SU-DHL-6 (cell line): ENCODE results near the gene AKIRIN1.
"Not testable (repeated sequence)": the region's sequence is repeated elsewhere in the genome, so short reads cannot be mapped to it uniquely, and the experiment has no call there.

Source experiments
- H2AFZ ChIP-seq: fragments of 200-600 bp; sonication (generic); 2 replicates; pipeline ENCODE4 v1.6.1; 2014; ENCODE audit warnings: low read depth, mild to moderate bottlenecking, moderate library complexity, mixed read lengths, antibody characterized with exemption, low read length; ENCODE audit not compliant: severe bottlenecking
- H3F3A ChIP-seq: fragments of 200-600 bp; shearing (Covaris generic); 2 replicates; pipeline ENCODE4 v1.6.0; 2016; ENCODE audit warnings: antibody characterized with exemption, mild to moderate bottlenecking; ENCODE audit not compliant: insufficient read depth
- H3K27ac ChIP-seq: fragments of 200-600 bp; sonication (generic); 2 replicates; pipeline ENCODE4 v1.5.1; 2016; ENCODE audit warnings: low read depth, mild to moderate bottlenecking, low read length, moderate library complexity, mixed read lengths
- H3K27me3 ChIP-seq: fragments of 200-600 bp; sonication (generic), shearing (Covaris generic); 2 replicates; pipeline ENCODE4 v1.6.0; 2014; ENCODE audit warnings: mild to moderate bottlenecking, low read length
- H3K36me3 ChIP-seq: fragments of 200-600 bp; sonication (generic); 2 replicates; pipeline ENCODE4 v1.6.1; 2014; ENCODE audit warnings: mild to moderate bottlenecking, low read length, mixed read lengths
- H3K4me2 ChIP-seq: fragments of 300-600, 200-600 bp; shearing (Covaris generic), sonication (generic); 2 replicates; pipeline ENCODE4 v1.6.0; 2014; ENCODE audit warnings: low read length, low read depth, mild to moderate bottlenecking; ENCODE audit not compliant: poor library complexity, severe bottlenecking
- H3K4me3 ChIP-seq: fragments of 200-600 bp; sonication (generic); 2 replicates; pipeline ENCODE4 v1.5.1; 2014; ENCODE audit warnings: antibody characterized with exemption, low read length, mild to moderate bottlenecking, mixed read lengths; ENCODE audit not compliant: insufficient read depth, poor library complexity, severe bottlenecking
- H3K79me2 ChIP-seq: fragments of 200-600 bp; sonication (generic); 2 replicates; pipeline ENCODE4 v1.6.1; 2014; ENCODE audit warnings: mild to moderate bottlenecking, low read length, moderate library complexity; ENCODE audit not compliant: insufficient read depth
- H3K9ac ChIP-seq: fragments of 200-600 bp; sonication (generic); 2 replicates; pipeline ENCODE4 v1.7.0; 2014; ENCODE audit warnings: mild to moderate bottlenecking, low read length
- H3K9me2 ChIP-seq: fragments of 200-600 bp; sonication (generic); replicated peaks from 2 replicates; pipeline ENCODE4 v1.6.1; 2014; ENCODE audit warnings: low read length; ENCODE audit not compliant: insufficient read depth
- H3K9me3 ChIP-seq: fragments of 200-600 bp; sonication (generic); 2 replicates; pipeline ENCODE4 v1.6.1; 2014; ENCODE audit warnings: low read length, mixed read lengths; ENCODE audit not compliant: insufficient read depth
- H4K20me1 ChIP-seq: fragments of 200-600 bp; sonication (generic); 2 replicates; pipeline ENCODE4 v1.6.1; 2014; ENCODE audit warnings: low read depth, mild to moderate bottlenecking, antibody characterized with exemption, low read length, moderate library complexity, mixed read lengths
- EZH2phosphoT487 ChIP-seq: fragments of 200-600 bp; sonication (generic), shearing (Covaris generic); conservative IDR thresholded peaks from 2 replicates; pipeline ENCODE4 v1.6.1; 2018; ENCODE audit warnings: mild to moderate bottlenecking, antibody characterized with exemption, low read length, moderate library complexity, mixed read lengths
- TF ChIP-seq, protein P1 (sequence below): fragments of 200-600 bp; sonication (generic); IDR thresholded peaks from one replicate; pipeline ENCODE4 v1.5.1; 2017; ENCODE audit warnings: antibody characterized with exemption, mild to moderate bottlenecking, low read length, moderate library complexity; ENCODE audit not compliant: insufficient read depth, poor library complexity, severe bottlenecking

Gene AKIRIN1

GRCh38 chr1:39003794-39004193 lies 12.7 kb downstream of the AKIRIN1 start:
- Histone ChIP-seq H2AFZ (no peak overlapping the region), H3K27ac (no peak overlapping the region), H3K79me2 (peaks cover 3% of the 10 kb centered on the region; the same call in 1 of the 2 replicates), H3K4me3 (no peak overlapping the region), H3K9me2 (no peaks in the 10 kb centered on the region), H4K20me1 (no peaks in the 10 kb centered on the region), H3K4me2 (no peak overlapping the region), H3K36me3 (peaks cover 44% of the 10 kb centered on the region), H3K9me3 (no peaks in the 10 kb centered on the region), H3F3A (no peaks in the 10 kb centered on the region), H3K9ac (no peak overlapping the region), H3K27me3 (no peaks in the 10 kb centered on the region)
- TF ChIP-seq, protein P1, sequence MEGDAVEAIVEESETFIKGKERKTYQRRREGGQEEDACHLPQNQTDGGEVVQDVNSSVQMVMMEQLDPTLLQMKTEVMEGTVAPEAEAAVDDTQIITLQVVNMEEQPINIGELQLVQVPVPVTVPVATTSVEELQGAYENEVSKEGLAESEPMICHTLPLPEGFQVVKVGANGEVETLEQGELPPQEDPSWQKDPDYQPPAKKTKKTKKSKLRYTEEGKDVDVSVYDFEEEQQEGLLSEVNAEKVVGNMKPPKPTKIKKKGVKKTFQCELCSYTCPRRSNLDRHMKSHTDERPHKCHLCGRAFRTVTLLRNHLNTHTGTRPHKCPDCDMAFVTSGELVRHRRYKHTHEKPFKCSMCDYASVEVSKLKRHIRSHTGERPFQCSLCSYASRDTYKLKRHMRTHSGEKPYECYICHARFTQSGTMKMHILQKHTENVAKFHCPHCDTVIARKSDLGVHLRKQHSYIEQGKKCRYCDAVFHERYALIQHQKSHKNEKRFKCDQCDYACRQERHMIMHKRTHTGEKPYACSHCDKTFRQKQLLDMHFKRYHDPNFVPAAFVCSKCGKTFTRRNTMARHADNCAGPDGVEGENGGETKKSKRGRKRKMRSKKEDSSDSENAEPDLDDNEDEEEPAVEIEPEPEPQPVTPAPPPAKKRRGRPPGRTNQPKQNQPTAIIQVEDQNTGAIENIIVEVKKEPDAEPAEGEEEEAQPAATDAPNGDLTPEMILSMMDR, result no peak
- no peak for TF ChIP-seq EZH2phosphoT487

DNA sequence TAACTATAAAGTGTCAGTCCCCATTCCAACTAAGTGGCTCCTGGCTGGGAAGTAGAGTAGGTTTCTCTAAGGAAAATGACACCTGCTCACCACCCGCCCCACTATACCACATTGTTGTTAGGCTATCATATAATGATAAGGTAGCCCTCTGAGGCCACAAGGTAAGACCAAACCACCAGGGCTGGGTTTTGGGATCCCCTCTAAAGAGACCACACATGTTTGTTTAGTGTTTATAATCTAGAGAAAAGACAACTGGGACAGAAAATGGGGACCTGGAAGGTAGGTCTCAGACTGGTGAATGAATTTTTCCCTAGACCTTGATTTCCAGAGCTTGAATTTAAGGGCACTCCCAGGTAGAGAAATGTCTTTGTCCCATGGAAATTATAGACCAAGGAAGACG lies 15.2 kb downstream of the AKIRIN1 start:
- Histone ChIP-seq H3K79me2 (no peaks in the 10 kb centered on the region), H3K27me3 (no peaks in the 10 kb centered on the region), H4K20me1 (no peaks in the 10 kb centered on the region), H2AFZ (no peak overlapping the region), H3K4me2 (no peak overlapping the region), H3K4me3 (no peak overlapping the region), H3K9me3 (no peaks in the 10 kb centered on the region), H3K27ac (no peak overlapping the region), H3K9me2 (no peaks in the 10 kb centered on the region), H3K36me3 (peaks cover 37% of the 10 kb centered on the region), H3F3A (no peaks in the 10 kb centered on the region), H3K9ac (no peak overlapping the region)
- TF ChIP-seq, protein P1, result no peak
- no peak for TF ChIP-seq EZH2phosphoT487

GRCh38 chr1:39006726-39007645 lies 15.9 kb downstream of the AKIRIN1 start:
- no peak overlapping the region for H3K27ac ChIP-seq
- peaks cover 32% of the 10 kb centered on the region for H3K36me3 ChIP-seq
- no peaks in the 10 kb centered on the region for H3K79me2 ChIP-seq
- H3K9ac ChIP-seq, result no peak overlapping the region
- TF ChIP-seq, protein P1, result no peak
- TF ChIP-seq EZH2phosphoT487, result no peak
- no peaks in the 10 kb centered on the region for H3K27me3 ChIP-seq
- no peaks in the 10 kb centered on the region for H3F3A ChIP-seq
- no peaks in the 10 kb centered on the region for H3K9me2 ChIP-seq
- H4K20me1 ChIP-seq, result no peaks in the 10 kb centered on the region
- no peak overlapping the region for H3K4me2 ChIP-seq
- no peaks in the 10 kb centered on the region for H3K9me3 ChIP-seq
- no peak overlapping the region for H2AFZ ChIP-seq
- H3K4me3 ChIP-seq, result no peak overlapping the region

GRCh38 chr1:39014956-39015355 lies 23.9 kb downstream of the AKIRIN1 start:
- not testable (repeated sequence) for H3K4me3 ChIP-seq, H3K9me2 ChIP-seq, H3K27ac ChIP-seq, H3K4me2 ChIP-seq, H3K9me3 ChIP-seq, H3K79me2 ChIP-seq, H3K27me3 ChIP-seq, H3F3A ChIP-seq, H2AFZ ChIP-seq, H3K9ac ChIP-seq, H3K36me3 ChIP-seq, H4K20me1 ChIP-seq
